Activated CD4-positive, alpha-beta T cell treated with anti-CD3 and anti-CD28 coated beads, Interleukin-2, Interleukin-4, amounts not matched to agents 100 ng/mL and 50 ng/mL, durations not matched to agents 16 hours and 8 hours (primary cell): Measurements from ENCODE around the gene ENTPD1.
A peak's percentile ranks its signal among the peaks of the same experiment; 100 is the strongest.
"Not testable (repeated sequence)": the region's sequence is repeated elsewhere in the genome, so short reads cannot be mapped to it uniquely, and the experiment has no call there.

Experiments
- DNase-seq: peaks from one replicate; pipeline ENCODE4 v3.0.0-alpha.2; 2020; ENCODE audit warnings: low spot score

Gene ENTPD1

GRCh38 chr10:95865814-95866466, 110.0 kb downstream of the ENTPD1 start:
- no peak for DNase-seq

- no peak for DNase-seq
Measured at GRCh38 chr10:95866467-95866842, 110.5 kb downstream of the ENTPD1 start.

DNA sequence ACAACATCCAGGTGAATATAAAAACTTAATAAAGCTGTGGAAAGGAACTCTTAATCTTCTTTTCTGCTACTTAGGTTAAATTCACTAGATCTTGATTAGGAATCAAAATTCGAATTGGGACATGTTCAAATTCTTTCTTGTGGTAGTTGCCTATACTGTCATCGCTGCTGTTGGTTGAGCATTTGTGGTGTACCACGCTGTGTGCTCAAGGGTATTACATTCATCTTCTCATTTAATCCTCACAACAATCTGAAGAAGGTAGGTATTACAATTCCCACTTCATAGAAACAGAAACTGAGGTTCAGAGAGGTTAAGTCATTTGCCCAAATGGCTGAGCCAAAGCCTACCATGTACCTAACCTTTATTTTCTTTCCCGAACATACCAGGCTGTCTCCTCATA, 111.9 kb downstream of the ENTPD1 start:
- DNase-seq = no peak

- DNase-seq = no peak
Measured at GRCh38 chr10:95872158-95872711, 116.3 kb downstream of the ENTPD1 start.

- no peak for DNase-seq
Measured at GRCh38 chr10:95873139-95873538, 117.2 kb downstream of the ENTPD1 start.

- no peak for DNase-seq
Measured at GRCh38 chr10:95873651-95874050, 117.7 kb downstream of the ENTPD1 start.

- DNase-seq = not testable (repeated sequence)
Measured at GRCh38 chr10:95874783-95875182, 118.8 kb downstream of the ENTPD1 start.

- no peak for DNase-seq
Measured at GRCh38 chr10:95876756-95877155, 120.8 kb downstream of the ENTPD1 start.

DNA sequence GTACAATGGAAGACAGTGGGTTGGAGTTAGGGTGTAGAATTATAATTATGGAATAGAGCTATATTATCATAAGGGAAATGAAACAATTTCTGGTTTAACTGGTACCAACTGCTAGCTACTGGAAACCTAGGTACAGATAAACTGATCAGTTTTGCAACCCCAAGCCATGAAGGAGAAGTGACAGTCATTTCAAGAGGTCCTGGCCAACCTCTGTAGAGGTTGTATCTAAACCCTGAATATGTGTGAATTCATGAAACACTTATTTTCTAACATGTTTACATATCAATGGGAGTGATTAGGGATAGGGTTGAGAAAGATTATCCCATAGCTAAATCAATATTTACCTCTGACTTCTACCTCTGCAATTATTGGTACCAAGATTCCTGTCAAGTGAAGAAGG, 121.9 kb downstream of the ENTPD1 start:
- peak; percentile 11 for DNase-seq

- DNase-seq = no peak
Measured at GRCh38 chr10:95880704-95881103, 124.7 kb downstream of the ENTPD1 start.

GRCh38 chr10:95881316-95881715, 125.4 kb downstream of the ENTPD1 start:
- DNase-seq = no peak

- no peak for DNase-seq
Measured at GRCh38 chr10:95889830-95890229, 133.9 kb downstream of the ENTPD1 start.

DNA sequence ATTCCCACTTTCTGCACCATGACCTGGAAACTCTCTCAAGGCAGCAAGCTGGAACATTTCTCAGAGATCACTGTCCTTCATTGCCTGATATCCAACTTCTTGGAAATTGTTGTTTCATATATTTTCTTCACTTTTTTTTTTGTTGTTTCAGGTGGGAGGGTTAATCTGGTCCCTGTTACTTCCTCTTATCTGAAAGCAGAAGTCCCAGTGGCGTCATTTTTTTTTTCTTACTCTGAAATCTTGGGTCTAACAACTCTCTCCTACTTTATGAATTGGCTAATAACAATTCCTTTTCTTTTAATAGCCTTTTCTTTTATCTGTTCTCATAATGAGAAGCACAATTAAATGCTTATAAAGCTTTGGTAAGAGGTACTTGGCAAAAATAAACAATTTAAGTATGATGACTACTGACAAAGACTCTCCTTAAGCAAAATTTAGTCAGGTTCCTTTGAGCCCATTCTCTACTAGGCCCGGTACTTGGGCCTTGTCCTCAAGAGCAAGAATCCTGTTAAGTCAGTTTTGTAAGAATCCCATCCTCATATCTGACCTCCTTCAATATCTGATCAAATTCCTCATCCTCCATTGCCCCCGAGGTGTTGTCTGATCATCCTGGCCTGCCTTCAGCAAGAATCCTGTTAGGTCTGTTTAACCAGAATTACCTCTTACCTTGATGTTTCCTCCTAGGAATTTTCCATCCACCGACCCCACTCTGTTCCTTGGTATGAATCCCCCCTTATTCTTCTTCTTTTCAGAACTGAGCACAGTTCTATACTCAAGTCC, 140.3 kb downstream of the ENTPD1 start:
- DNase-seq = no peak

DNA sequence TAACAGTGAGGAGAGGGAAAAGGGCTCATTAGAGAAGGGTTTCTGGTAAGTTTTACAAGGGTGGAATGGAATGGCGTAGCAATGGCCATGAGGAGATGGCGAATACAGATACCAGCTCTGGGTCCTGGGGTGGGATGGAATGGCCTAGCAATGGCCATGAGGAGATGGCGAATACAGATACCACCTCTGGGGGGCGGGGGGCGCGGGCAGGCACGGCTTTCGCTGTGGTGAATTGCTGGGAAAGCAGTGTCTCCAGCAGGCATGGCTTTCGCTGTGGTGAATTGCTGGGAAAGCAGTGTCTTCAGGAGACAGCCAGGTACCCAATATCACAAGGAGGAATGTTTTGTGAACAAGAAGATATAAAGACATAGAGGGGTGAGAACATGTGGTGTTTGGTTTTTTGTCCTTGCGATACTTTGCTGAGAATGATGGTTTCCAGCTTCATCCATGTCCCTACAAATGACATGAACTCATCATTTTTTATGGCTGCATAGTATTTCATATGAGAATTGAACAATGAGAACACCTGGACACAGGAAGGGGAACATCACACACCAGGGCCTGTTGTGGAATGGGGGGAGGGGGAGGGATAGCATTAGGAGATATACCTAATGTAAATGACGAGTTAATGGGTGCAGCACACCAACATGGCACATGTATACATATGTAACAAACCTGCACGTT, 150.1 kb downstream of the ENTPD1 start:
- DNase-seq = not testable (repeated sequence)

GRCh38 chr10:95906677-95907455, 150.9 kb downstream of the ENTPD1 start:
- peak; percentile 52 for DNase-seq

DNA sequence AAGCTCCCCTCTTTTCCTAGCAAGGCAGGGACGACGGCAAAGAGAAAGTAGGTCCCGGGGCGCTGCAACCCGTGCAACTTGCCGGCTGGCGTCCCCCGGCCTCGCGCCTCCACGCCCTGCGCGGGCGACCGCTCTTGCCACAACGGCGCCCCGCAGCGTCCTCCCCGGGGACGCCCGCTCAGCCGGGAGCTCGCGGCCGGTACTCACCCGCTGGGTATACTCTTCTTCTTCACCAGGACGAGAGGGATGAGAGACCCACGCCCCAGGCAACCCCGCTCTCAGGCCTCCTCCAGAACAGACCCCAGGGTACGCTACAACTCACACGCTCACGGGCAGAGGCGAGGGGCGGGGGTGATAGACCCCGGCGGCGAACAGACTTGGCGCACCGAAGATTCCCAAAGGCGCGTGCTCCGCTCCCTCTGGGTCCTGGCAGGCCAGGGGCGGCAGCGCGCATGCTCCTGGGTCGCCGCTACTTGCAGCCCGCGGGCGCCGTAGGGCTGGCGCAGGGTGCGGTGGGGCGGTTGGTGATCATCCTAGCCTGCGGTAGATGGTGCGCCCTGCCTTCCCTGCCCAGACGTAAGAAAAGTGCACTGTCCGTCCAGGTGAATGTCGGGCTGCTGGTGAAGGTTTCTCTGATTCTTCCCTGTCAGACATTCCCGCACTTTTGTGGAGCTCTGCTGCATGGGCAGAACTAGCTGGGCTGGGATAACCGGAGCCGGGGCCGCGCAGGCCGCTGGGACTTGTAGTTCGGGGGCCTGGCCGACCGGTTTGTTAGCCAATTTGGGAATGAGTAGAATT, 151.7 kb downstream of the ENTPD1 start, which contains the start of gene CC2D2B:
Gene CC2D2B, plus strand, starts transcription at position 520 of the 798 bp plus-strand sequence. CDS start 3,349 bp downstream, outside the sequence.
- DNase-seq = peak; percentile 74

DNA sequence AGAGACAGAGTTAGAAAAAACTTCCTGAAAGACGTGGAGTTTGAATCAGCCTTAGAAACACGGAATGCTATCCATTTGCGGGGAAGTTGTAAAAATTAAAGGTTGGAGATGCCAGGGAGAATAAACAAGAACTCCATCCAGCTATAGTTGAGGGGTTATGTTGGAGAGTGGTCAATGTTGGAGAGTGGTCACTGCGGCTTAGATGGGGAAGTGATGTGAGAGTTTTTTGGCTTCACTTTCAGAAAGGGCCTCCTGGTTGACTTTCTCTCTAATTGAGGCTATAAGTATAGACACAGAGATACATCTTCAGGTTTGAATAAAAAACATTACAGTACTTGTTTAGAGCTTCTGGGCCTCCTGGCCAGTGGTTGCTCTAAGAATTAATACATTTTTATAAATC, 152.5 kb downstream of the ENTPD1 start:
- DNase-seq = no peak

- DNase-seq = no peak
Measured at GRCh38 chr10:95909561-95909960, 153.6 kb downstream of the ENTPD1 start.

- DNase-seq = not testable (repeated sequence)
Measured at GRCh38 chr10:95916039-95916438, 160.1 kb downstream of the ENTPD1 start.
